SH-SY5Y (cell line): ENCODE data around the gene TSEN2.

ENCODE experiments used
- GATA2 ChIP-seq: IDR thresholded peaks from 2 replicates; pipeline ENCODE4 v1.6.1; 2011; ENCODE audit warnings: mild to moderate bottlenecking, low read depth, low read length
- GATA3 ChIP-seq: IDR thresholded peaks from 2 replicates; pipeline ENCODE4 v1.6.1; 2011; ENCODE audit warnings: low read depth, mild to moderate bottlenecking, low read length, moderate library complexity

DNA sequence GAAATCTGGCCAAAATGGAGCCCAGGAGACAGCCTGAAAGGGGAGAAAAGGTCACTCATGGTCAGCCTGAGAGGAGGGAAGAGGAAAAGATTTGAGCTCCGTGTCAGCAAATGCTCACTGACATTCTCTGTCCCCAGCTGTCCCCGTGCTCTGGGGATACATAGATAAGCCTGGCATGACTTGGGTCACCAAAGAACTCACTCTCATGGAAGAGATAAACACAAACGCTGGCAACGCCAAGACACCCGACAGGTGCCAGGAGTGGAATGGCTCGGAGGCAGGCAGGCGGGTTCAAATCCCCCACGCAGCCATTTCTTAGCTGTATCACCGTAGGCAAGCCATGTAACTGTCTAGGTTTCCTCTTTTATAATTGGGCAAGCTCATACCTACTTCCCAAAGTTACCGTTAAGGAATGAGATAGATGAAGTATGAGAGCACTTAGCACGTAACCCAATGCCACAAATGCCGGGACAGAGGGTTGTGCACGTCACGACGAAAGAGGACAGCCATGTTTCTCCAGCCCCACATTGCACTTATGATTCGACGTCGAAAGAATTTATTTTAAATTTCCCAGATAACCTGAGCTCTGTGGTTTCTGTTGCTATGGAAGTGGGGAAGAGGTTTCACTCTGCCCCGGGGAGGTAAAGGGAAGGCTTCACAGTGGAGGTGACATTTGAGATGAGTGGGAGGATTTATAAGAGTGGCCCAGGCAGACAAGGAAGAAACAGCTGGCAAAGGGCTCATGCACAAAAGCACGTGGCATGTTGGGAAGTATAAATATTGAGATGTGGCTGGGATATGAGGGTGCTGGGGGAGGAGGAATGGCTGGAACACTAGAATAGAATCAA is 41.4 kb upstream of the TSEN2 start:
- TF ChIP-seq GATA2 (no peak), GATA3 (no peak)
